Measurements from ENCODE around the gene DEFB113.
"Not testable (repeated sequence)": the region's sequence is repeated elsewhere in the genome, so short reads cannot be mapped to it uniquely, and the experiment has no call there.

Gene DEFB113

DNA sequence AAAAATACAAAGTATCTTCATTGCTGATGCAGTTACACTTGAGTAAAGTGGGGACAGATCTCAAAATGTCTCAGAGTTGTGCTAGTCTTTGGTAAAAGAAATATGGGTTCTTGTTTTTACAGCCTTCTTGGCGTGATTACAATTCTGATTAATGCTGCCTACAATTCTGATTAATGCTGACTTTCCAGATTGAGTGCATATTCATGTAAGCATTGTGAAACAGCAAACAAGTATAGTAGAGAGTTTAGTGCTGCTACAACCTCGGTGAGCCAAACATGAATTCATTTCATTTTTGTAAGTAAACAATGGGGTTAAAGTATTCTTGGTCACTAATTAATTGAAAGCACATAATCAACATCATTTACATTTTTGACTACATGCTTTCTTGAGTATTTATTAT is at the start of gene DEFB113:
TSS of gene DEFB113 (minus strand) at position 21 of the 400 bp plus-strand sequence. CDS start at position 21, 0 bp downstream.
- DNase-seq, result no peak

- DNase-seq, result no peak
Measured at GRCh38 chr6:50007819-50008218, 38.4 kb upstream of the DEFB113 start.

GRCh38 chr6:50003139-50003538 is 33.7 kb upstream of the DEFB113 start:
- DNase-seq, result no peak

GRCh38 chr6:49995278-49995677 is 25.9 kb upstream of the DEFB113 start:
- no peak for DNase-seq

- no peak for DNase-seq
Measured at GRCh38 chr6:49988900-49989299, 19.5 kb upstream of the DEFB113 start.

GRCh38 chr6:49987749-49988148 is 18.3 kb upstream of the DEFB113 start:
- no peak for DNase-seq

GRCh38 chr6:49986551-49986950 is 17.1 kb upstream of the DEFB113 start:
- DNase-seq, result no peak

DNA sequence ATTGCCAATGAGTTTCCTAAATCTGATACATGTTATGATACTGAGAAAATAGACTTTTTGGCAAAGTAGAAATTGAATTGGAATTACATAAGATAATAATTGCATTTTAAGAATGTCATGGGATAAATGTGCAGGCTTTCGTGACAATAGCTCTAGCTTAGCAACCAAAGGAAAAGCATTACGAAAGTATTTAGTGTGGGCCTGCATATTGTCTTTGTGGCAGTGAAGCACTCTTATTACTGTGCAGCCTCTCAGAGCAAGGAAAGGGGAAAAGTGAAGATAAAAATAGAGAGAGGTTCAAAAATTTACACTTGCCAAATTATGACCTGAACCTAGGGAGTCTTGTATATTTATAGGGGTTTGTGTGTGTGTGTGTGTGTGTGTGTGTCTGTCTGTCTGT is 12.6 kb upstream of the DEFB113 start:
- no peak for DNase-seq

DNA sequence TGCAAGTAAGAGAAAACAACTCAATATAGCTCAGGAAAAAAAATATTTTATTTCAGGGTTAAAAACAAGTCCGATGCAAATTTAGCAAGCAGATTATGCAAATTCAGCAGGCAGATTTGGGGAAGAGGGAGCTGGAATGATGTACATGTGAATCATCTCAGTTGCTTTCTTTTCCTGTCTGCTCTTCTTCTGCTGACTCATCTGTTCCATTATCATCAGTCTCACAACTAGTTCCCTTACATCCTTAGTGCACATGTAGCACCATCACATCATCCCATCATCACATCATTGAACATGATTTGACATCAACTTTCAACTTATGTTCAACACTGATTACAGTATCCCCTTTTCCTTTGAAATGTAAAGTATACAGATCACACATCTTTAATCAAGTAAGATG is 11.5 kb upstream of the DEFB113 start:
- DNase-seq, result no peak

DNA sequence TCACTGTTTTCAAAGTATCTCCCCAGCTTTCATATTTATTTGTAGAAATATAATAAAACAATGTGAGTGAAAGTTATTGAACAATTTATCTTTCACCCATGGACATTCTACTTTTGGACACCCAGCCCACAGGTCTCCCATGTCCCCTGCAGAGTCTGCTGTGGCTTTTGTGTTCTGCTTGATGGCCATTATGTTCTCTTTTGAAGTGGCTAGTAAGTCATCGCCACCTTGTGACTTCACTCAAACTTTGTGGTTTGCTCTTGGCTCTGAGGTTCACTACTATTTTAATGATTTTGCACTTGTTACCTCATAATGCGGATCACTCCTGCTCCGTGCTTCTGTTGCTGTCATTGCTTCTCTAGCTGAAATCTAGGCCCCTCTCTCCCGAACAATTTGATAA is 10.2 kb upstream of the DEFB113 start:
- DNase-seq, result no peak

DNA sequence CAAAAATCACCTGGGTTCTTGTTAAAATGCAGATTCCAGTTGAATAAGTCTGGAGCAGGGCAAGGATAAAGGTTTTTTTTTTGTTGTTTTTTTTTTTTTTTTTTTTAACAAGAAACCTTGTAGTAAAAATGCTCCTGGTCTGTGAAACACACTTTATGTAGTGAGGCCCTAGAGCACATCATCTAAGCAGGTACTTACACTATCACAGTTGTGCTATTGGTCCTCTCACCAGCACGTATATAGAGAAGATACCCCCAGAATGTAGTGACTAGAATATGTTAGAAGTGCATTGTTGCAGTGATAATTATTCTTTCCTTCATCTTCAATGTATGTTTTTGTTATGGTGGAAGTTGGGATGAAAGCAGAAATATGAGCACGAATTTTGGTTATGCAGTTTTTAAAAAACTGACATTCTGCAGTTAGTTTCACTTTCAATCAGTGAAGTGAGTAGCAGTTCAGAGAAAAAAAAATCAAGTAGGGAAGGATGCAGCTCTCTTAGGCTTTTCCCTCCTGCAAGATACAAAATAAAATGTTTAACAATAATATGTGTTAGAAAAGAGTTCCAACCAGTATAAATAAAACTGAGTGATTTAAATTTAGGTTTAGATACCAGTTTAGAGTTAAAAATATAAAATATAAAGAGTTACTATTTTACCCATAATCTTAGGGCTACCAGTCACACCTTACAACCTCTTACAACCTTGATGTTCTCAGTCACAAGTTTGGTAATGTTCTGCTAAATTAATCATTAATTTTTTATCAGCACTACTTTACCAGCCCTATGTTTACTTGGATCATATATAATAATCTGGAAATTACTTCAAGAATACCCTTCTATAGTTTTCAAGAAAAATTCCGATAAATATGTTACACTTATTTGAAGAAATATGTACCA is 9.2 kb upstream of the DEFB113 start:
- no peak for DNase-seq

DNA sequence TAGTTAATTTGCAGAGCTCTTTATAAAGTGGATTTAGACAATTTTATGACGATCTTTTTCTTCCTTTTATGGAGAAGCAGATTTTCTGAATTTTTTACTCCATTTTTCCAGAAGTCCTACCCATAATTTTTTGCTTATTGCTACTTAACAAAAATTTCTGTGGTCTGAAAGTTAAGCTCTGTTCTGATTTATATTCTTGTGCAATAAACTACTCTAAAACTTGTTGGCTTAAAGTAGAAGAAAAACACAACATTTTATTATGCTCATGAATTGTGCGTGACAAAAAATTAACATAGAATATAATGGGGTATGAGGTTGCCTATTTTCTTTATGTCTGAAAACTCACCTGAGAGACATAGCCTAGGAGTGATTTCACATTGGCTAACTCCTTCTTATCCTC is 2.6 kb downstream of the DEFB113 start:
- DNase-seq, result no peak

DNA sequence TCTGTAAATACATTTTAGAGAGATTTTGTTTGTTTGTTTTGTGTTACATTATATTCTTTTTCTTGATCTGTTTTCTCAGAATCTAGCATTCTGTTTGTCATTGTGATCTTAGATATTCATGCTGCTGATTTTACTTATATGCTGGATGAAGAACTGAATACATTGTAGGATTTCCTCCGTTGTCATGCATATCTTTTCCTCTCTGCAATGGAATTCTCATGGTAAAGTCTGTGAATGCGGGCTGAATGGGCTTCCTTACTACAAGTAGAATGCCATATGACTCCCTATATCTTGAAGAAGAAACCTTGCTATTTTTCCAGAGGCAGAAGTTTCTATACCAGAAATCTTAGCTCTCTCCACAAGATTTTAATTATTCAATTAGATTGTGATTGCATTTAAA is 3.1 kb downstream of the DEFB113 start:
- no peak for DNase-seq

GRCh38 chr6:49964064-49964463 is 5.4 kb downstream of the DEFB113 start, which contains the start of gene DEFB114:
TSS of gene DEFB114 (minus strand) at chr6:49964164. CDS start at chr6:49964105, 59 bp downstream.
- no peak for DNase-seq

- no peak for DNase-seq
Measured at GRCh38 chr6:49958180-49958579, 11.2 kb downstream of the DEFB113 start.

DNA sequence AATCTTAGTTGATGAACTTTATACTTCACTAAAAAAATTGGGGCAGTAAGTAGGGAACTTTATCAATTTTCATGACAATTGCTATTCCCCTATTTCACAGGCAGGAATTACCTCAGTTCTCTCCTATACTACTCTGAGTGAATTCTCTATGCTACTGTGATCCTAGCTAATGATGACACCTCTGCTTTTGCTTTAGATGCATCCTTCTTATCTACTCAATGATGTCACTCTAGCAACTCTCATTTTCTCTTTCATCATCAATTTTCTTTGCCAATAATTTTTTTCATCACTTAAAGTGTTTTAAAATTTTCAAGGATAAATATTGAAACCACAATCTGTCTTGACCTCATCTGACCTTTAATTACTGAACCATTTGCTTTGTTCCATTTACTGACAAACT is 13.6 kb downstream of the DEFB113 start:
- no peak for DNase-seq

DNA sequence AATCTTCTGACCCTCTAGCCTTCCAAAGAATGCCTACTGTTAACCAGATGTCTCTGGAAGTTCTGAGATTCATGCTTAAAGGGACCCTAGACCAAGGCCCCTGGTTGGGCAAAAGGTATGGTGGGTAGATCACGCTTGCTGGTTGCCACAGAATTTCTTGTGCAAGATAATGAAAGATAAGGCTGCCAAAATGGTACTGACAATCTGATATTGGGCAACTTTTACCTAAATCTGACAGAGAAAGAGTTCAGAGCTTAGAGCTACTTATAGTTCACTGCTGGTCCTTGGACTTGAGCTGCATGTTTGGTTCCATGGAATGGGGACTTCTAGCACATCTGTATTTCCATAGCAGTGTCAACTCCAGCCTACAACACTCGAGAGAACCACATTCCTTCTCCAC is 17.5 kb downstream of the DEFB113 start:
- no peak for DNase-seq

- no peak for DNase-seq
Measured at GRCh38 chr6:49950415-49950751, 19.0 kb downstream of the DEFB113 start.

DNA sequence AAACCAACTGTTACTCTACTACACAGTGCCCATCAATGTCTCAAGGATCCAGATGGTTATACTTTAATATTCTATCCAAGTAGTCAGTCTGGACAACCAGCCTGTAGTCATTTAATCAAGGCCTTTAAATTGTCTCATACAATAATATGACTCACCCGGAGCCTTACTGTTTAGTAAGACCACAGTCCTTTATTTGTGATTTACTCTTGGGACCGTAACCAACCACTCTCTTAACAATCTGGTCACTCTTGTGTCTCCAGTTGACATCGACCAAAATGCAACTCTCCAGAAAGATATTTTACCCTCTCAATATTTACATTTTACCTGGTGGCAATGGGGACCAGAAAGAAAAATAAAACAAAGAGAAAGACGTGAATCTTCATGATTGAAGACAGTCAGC is 20.4 kb downstream of the DEFB113 start:
- DNase-seq, result no peak

GRCh38 chr6:49946835-49947234 is 22.6 kb downstream of the DEFB113 start:
- DNase-seq, result no peak

DNA sequence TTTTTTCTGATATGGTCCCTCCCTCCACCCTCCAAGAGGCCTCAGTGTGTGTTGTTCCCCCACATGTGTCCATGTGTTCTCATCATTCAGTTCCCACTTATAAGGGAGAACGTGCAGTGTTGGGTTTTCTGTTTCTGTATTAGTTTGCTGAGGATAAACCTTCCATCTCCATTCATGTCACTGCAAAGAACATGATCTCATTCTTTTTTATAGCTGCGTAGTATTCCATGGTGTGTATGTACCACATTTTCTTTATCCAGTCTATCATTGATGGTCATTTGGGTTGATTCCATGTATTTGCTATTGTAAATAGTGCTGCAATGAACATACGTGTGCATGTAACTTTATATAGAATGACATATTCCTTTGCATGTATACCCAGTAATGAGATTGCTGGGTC is 25.4 kb downstream of the DEFB113 start:
- DNase-seq, result not testable (repeated sequence)

DNA sequence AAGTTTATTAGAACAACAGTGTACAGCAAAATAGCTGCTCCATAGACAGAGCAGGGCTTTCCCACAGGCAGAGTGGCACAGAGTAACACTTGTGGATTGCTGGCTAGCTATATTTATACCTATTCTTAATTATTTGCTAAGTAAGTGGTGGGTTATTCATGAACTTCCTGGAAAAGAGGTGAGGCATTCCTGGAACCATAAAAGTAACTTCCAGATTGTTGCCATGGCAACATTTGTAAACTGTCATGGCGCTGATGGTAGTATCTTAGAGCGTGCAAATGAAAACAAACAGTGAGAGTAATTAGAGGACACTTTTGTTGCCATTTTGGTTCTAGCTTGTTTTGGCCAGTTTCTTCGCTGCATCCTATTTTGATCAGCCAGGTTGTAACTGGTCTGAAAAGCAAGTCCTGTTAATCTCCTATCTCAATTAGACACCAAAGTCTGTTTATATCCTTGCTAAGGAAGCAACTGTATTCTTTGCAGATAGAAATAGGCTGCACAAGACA is 29.4 kb downstream of the DEFB113 start:
- no peak for DNase-seq

DNA sequence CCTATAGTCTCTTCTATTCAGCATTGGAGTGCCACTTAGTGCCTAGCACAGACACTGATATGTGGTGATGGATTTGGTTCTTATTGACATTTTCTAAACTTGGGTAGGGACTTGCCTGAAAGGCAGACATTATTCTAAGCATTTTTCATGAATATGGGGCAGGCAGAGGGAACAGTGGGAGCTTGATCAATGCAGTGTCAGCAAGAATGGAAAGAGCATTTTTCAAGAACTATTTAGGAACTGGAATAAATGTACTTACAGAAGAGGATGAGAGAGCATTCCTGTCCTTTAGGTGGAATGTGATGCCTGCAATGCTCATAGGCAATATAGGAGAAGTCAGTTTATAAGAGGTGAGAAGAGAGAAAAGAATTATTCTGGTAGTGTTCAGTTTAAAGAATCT is 31.6 kb downstream of the DEFB113 start:
- DNase-seq, result no peak

Data from amygdala (tissue), 56 donors.